Cerebellar cortex (tissue), 1 donor: ENCODE results near the gene USH1C.

Experiments
- DNase-seq: peaks from one replicate; pipeline ENCODE4 v3.0.0-alpha.2; 2015; ENCODE audit warnings: low spot score

USH1C gene

GRCh38 chr11:17570034-17570433 is 25.8 kb upstream of the USH1C start:
- DNase-seq, result no peak

GRCh38 chr11:17568944-17569343 is 24.7 kb upstream of the USH1C start:
- DNase-seq, result no peak

- no peak for DNase-seq
Observed at GRCh38 chr11:17564687-17565042, 20.4 kb upstream of the USH1C start.

GRCh38 chr11:17563961-17564686 is 19.9 kb upstream of the USH1C start:
- no peak for DNase-seq

- no peak for DNase-seq
Observed at GRCh38 chr11:17563231-17563646, 19.0 kb upstream of the USH1C start.

- no peak for DNase-seq
Observed at GRCh38 chr11:17561526-17561925, 17.3 kb upstream of the USH1C start.

GRCh38 chr11:17561111-17561415 is 16.8 kb upstream of the USH1C start:
- no peak for DNase-seq

- no peak for DNase-seq
Observed at GRCh38 chr11:17560281-17561110, 16.3 kb upstream of the USH1C start.

GRCh38 chr11:17559341-17560087 is 15.3 kb upstream of the USH1C start:
- DNase-seq, result no peak

- DNase-seq, result no peak
Observed at GRCh38 chr11:17558916-17559315, 14.7 kb upstream of the USH1C start.

GRCh38 chr11:17558025-17558780 is 14.0 kb upstream of the USH1C start:
- no peak for DNase-seq

- no peak for DNase-seq
Observed at GRCh38 chr11:17556999-17557398, 12.8 kb upstream of the USH1C start.

- no peak for DNase-seq
Observed at GRCh38 chr11:17554487-17554886, 10.3 kb upstream of the USH1C start.

- DNase-seq, result no peak
Observed at GRCh38 chr11:17553249-17553546, 9.0 kb upstream of the USH1C start.

GRCh38 chr11:17552392-17553248 is 8.4 kb upstream of the USH1C start:
- no peak for DNase-seq

GRCh38 chr11:17552041-17552355 is 7.8 kb upstream of the USH1C start:
- DNase-seq, result no peak

- no peak for DNase-seq
Observed at GRCh38 chr11:17551347-17552040, 7.3 kb upstream of the USH1C start.

GRCh38 chr11:17550450-17551346 is 6.5 kb upstream of the USH1C start:
- no peak for DNase-seq

- DNase-seq, result no peak
Observed at GRCh38 chr11:17548444-17548843, 4.2 kb upstream of the USH1C start.

- DNase-seq, result no peak
Observed at GRCh38 chr11:17547932-17548331, 3.7 kb upstream of the USH1C start.
